HFF-Myc (cell line): ENCODE measurements around the gene UCN2.

Experiments used
- DNase-seq: peaks from one replicate; pipeline ENCODE4 v3.0.0-alpha.2; 2011; ENCODE audit warnings: low read depth; ENCODE audit errors: extremely low read depth
- H3K4me3 ChIP-seq: replicated peaks from 2 replicates; pipeline ENCODE4 v1.5.1; 2011; ENCODE audit warnings: low read depth, mild to moderate bottlenecking, control low read depth, low read length
- CTCF ChIP-seq: IDR thresholded peaks from 2 replicates; pipeline ENCODE4 v1.5.1; 2012; ENCODE audit warnings: mild to moderate bottlenecking, low read depth, low read length, control low read depth; ENCODE audit errors: missing control alignments

The UCN2 gene

GRCh38 chr3:48514431-48515227 lies 49.0 kb downstream of the UCN2 start:
- no peak for TF ChIP-seq CTCF

More at GRCh38 chr3:48514431-48515227, 49.0 kb downstream of the UCN2 start:
- H3K4me3 ChIP-seq: no peak overlapping the region
- no peak for DNase-seq
